ENCODE data around the gene CNOT9.
A peak's percentile ranks its signal among the peaks of the same experiment; 100 is the strongest.

Gene CNOT9

DNA sequence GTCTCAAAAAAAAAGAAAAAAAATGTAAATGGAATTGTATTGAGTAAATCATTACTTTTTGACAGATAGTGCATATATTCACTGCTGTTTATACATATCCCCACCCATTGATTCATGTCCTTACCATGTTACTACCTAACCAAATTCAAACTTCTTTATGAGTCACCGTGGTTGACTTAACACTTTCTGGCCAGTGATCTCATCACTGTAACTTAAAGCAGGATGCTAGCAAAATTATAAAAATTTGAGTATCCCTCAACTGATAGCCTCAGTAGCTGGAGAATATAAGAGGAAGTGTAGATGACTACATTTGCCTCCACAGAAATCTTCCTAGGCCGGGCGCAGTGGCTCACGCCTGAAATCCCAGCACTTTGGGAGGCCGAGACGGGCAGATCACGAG, 13.4 kb downstream of the CNOT9 start:
- H3K9me3 ChIP-seq (ENCODE audit: severe bottlenecking): no peaks in the 10 kb centered on the region
- H3K27me3 ChIP-seq (ENCODE audit: insufficient read depth, low read depth, severe bottlenecking): no peaks in the 10 kb centered on the region
- no peak for TF ChIP-seq CTCF (IDR thresholded peaks at IDR 0.05; ENCODE audit: low read depth, low read length)
- no peak overlapping the region for H3K27ac ChIP-seq
- H3K4me3 ChIP-seq (ENCODE audit: low read depth, low read length): no peak overlapping the region
- DNase-seq: no peak
- peaks cover 65% of the 10 kb centered on the region for H3K36me3 ChIP-seq

DNA sequence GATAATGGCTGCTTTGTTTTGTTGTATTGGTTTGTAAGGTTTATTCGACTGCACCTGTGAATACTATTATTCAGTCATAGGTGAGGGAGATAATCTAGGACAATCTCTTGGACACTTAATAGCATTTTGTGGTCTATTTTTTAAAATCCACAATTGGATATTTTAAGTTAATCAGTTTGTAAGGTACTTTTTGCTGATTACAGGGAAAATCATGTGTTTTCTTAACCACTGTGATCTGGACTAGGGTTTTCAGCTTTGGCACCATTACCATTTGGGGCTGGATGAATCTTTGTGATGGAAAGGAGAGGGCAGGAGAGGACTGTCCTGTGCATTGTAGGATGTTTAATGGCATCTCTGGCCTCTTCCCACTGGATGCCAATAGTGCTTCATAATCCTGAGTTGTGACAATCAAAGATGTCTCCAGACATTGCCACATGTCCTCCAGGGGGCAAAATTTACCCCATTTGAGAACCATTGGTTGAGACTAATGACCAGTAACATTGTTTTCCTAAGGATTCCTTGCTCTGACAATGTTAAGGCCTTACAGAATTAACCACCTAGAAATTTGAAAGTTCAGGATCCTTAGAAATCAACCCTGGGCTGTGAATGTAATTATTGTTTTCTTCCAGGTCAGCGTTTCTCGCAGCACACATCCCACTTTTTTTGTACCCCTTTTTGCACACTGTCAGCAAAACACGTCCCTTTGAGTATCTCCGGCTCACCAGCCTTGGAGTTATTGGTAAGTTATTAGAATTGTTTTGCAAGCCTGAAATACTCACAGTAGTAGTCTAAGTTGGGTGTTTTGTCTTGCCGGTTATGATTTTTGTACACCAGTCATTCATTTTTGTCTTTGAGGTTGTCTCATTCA, 15.6 kb downstream of the CNOT9 start:
- no peak for DNase-seq
- H3K9me3 ChIP-seq (ENCODE audit: severe bottlenecking): no peaks in the 10 kb centered on the region
- no peak overlapping the region for H3K4me3 ChIP-seq (ENCODE audit: low read depth, low read length)
- H3K27ac ChIP-seq: no peak overlapping the region
- peaks cover 73% of the 10 kb centered on the region for H3K36me3 ChIP-seq
- no peaks in the 10 kb centered on the region for H3K27me3 ChIP-seq (ENCODE audit: insufficient read depth, low read depth, severe bottlenecking)
- no peak for TF ChIP-seq CTCF (IDR thresholded peaks at IDR 0.05; ENCODE audit: low read depth, low read length)

DNA sequence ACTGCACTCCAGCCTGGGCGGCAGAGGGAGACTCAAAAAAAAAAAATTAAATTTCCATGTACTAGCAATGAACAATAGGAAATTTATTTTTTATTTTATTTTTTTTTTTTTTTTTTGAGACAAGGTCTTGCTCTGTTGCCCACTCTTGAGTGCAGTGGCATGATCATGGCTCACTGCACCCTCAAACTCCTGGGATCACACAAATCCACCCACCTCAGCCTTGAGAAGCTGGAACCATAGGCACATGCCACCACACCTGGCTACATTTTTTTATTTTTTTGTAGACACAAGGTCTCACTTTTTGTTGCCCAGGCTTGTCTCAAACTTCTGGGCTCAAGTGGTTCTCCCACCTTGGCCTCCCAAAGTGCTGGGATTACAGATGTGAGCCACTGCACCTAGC, 16.9 kb downstream of the CNOT9 start:
- Histone ChIP-seq H3K27me3 (ENCODE audit: insufficient read depth, low read depth, severe bottlenecking) (no peaks in the 10 kb centered on the region), H3K27ac (no peak overlapping the region), H3K4me3 (ENCODE audit: low read depth, low read length) (no peak overlapping the region), H3K9me3 (ENCODE audit: severe bottlenecking) (no peaks in the 10 kb centered on the region), H3K36me3 (peaks cover 81% of the 10 kb centered on the region)
- no peak for TF ChIP-seq CTCF (IDR thresholded peaks at IDR 0.05; ENCODE audit: low read depth, low read length)
- DNase-seq: no peak

DNA sequence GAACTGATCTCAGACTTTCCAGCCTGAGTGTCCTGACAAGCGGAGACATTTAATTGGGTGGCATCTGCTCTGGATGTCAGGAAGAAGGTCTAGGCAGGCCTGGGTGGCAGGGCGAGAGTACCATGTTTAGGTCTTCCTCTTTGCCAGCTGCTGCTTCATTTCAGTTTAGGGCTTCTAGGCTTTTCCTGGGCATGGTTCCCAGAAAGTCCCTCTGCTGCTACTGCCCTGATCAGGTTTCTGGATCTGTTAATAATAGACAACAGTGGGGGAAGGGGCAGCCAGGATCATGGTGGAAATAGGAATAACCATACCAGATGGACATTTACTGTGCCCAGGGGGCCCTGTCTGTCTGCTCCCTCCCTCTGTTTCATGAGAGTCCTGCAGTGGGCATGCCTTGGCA, 36.8 kb downstream of the CNOT9 start:
- no peak for DNase-seq
- Histone ChIP-seq H3K27ac (no peak overlapping the region), H3K27me3 (ENCODE audit: insufficient read depth, low read depth, severe bottlenecking) (no peaks in the 10 kb centered on the region), H3K9me3 (ENCODE audit: severe bottlenecking) (no peaks in the 10 kb centered on the region), H3K36me3 (no peaks in the 10 kb centered on the region), H3K4me3 (ENCODE audit: low read depth, low read length) (no peak overlapping the region)
- TF ChIP-seq CTCF (IDR thresholded peaks at IDR 0.05; ENCODE audit: low read depth, low read length): no peak

- DNase-seq: peak; percentile 80
- H3K4me3 ChIP-seq (ENCODE audit: low read depth, low read length): peak within 1 kb of the TSS; percentile 38
- H3K9me3 ChIP-seq (ENCODE audit: severe bottlenecking): no peaks in the 10 kb centered on the region
- no peaks in the 10 kb centered on the region for H3K27me3 ChIP-seq (ENCODE audit: insufficient read depth, low read depth, severe bottlenecking)
- no peaks in the 10 kb centered on the region for H3K36me3 ChIP-seq
- TF ChIP-seq CTCF (IDR thresholded peaks at IDR 0.05; ENCODE audit: low read depth, low read length): no peak
- peak within 1 kb of the TSS; percentile 74 for H3K27ac ChIP-seq
Measured at GRCh38 chr2:218607436-218608115, 38.9 kb downstream of the CNOT9 start, which contains the start of gene PLCD4. Gene PLCD4, plus strand, starts transcription at chr2:218607899. Its CDS starts 7,841 bp downstream, at chr2:218615740.
